CD4-positive, alpha-beta T cell treated with Interleukin-15 for 4 hours (primary cell): ENCODE data around the gene SLC16A13.
"Not testable (repeated sequence)": the region's sequence is repeated elsewhere in the genome, so short reads cannot be mapped to it uniquely, and the experiment has no call there.

Experiments
- DNase-seq: peaks from one replicate; pipeline ENCODE4 v3.0.0-alpha.2; 2020; ENCODE audit warnings: low spot score

SLC16A13 gene

GRCh38 chr17:7035591-7036368, at the start of gene SLC16A13:
SLC16A13 (plus strand) TSS chr17:7036015; CDS start chr17:7036383, 368 bp downstream.
- DNase-seq, result peak; percentile 99

GRCh38 chr17:6986676-6987075, 49.1 kb upstream of the SLC16A13 start:
- DNase-seq, result no peak

- no peak for DNase-seq
Observed at GRCh38 chr17:6989779-6990178, 46.0 kb upstream of the SLC16A13 start.

- DNase-seq, result not testable (repeated sequence)
Observed at GRCh38 chr17:6993613-6994056, 42.2 kb upstream of the SLC16A13 start.

GRCh38 chr17:6994118-6994598, 41.7 kb upstream of the SLC16A13 start:
- DNase-seq, result no peak

- no peak for DNase-seq
Observed at GRCh38 chr17:6994666-6995256, 41.1 kb upstream of the SLC16A13 start.

- no peak for DNase-seq
Observed at GRCh38 chr17:6995500-6996255, 40.1 kb upstream of the SLC16A13 start, which contains the start of gene ALOX12. ALOX12 (plus strand) TSS chr17:6996049; CDS start chr17:6996118, 69 bp downstream.

GRCh38 chr17:6996256-6997011, 39.4 kb upstream of the SLC16A13 start:
- DNase-seq, result no peak

- no peak for DNase-seq
Observed at GRCh38 chr17:6997171-6997570, 38.6 kb upstream of the SLC16A13 start.

GRCh38 chr17:6998855-6999508, 36.8 kb upstream of the SLC16A13 start:
- DNase-seq, result no peak

GRCh38 chr17:7001318-7001961, 34.4 kb upstream of the SLC16A13 start:
- peak; percentile 43 for DNase-seq

GRCh38 chr17:7002288-7003047, 33.3 kb upstream of the SLC16A13 start:
- no peak for DNase-seq

- no peak for DNase-seq
Observed at GRCh38 chr17:7003745-7004144, 32.1 kb upstream of the SLC16A13 start.

- peak; percentile 86 for DNase-seq
Observed at GRCh38 chr17:7004398-7005253, 31.2 kb upstream of the SLC16A13 start.

- DNase-seq, result no peak
Observed at GRCh38 chr17:7005716-7006115, 30.1 kb upstream of the SLC16A13 start.

GRCh38 chr17:7007143-7007542, 28.7 kb upstream of the SLC16A13 start:
- DNase-seq, result no peak

- DNase-seq, result no peak
Observed at GRCh38 chr17:7010523-7010922, 25.3 kb upstream of the SLC16A13 start.

GRCh38 chr17:7011415-7011814, 24.4 kb upstream of the SLC16A13 start:
- no peak for DNase-seq

GRCh38 chr17:7011942-7012254, 23.9 kb upstream of the SLC16A13 start:
- DNase-seq, result no peak
